BLaER1 (cell line): Measurements from ENCODE around the gene SH2B3.

Source experiments
- H3K27ac ChIP-seq: shearing (Covaris generic); formaldehyde crosslinking; 2 replicates; pipeline ENCODE4 v1.8.1; 2022
- H3K27me3 ChIP-seq: shearing (Covaris generic); formaldehyde crosslinking; 2 replicates; pipeline ENCODE4 v1.8.1; 2022
- H3K36me3 ChIP-seq: shearing (Covaris generic); formaldehyde crosslinking; 2 replicates; pipeline ENCODE4 v1.8.1; 2022
- H3K4me1 ChIP-seq: shearing (Covaris generic); formaldehyde crosslinking; 2 replicates; pipeline ENCODE4 v1.8.1; 2022
- H3K4me2 ChIP-seq: shearing (Covaris generic); formaldehyde crosslinking; 2 replicates; pipeline ENCODE4 v1.8.1; 2022
- H3K4me3 ChIP-seq: shearing (Covaris generic); formaldehyde crosslinking; 2 replicates; pipeline ENCODE4 v1.8.1; 2022
- H3K9ac ChIP-seq: shearing (Covaris generic); formaldehyde crosslinking; 2 replicates; pipeline ENCODE4 v1.8.1; 2022
- H3K9me3 ChIP-seq: shearing (Covaris generic); formaldehyde crosslinking; 2 replicates; pipeline ENCODE4 v1.8.1; 2022
- H4K20me1 ChIP-seq: shearing (Covaris generic); formaldehyde crosslinking; 2 replicates; pipeline ENCODE4 v1.8.1; 2022
- Cebpa-rat ChIP-seq: shearing (Covaris generic); IDR thresholded peaks from 2 replicates; pipeline ENCODE4 v1.8.1; 2022

SH2B3 gene

DNA sequence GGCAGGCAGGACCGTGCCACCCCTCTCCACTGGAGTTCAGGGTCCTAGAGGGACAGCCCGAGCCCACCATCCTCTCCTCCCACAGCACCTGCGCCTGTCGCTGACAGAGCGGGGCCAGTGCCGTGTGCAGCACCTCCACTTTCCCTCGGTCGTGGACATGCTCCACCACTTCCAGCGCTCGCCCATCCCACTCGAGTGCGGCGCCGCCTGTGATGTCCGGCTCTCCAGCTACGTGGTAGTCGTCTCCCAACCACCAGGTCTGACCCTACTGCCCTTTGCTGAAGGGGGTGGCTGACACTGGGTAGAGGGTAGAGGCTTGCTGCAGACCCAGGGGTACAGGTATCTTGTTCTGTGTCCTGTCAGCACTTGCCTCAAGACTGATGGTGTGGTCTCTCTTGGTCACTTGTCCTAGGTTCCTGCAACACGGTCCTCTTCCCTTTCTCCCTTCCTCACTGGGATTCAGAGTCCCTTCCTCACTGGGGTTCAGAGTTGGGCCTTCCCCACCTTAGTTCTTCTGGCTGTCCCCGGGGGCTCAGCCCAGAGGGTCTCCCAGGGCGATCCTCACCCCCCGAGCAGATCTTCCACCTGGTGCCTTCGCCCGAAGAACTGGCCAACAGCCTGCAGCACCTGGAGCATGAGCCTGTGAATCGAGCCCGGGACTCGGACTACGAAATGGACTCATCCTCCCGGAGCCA, 42.0 kb downstream of the SH2B3 start:
- Histone ChIP-seq H3K4me2 (no peak overlapping the region), H3K4me3 (no peak overlapping the region), H3K4me1 (peaks cover 60% of the 10 kb centered on the region), H3K27me3 (no peaks in the 10 kb centered on the region), H3K27ac (peak overlapping the region; percentile 40), H3K9ac (no peak overlapping the region), H3K9me3 (no peaks in the 10 kb centered on the region), H4K20me1 (peaks cover 83% of the 10 kb centered on the region), H3K36me3 (peaks cover 77% of the 10 kb centered on the region)
- no peak for TF ChIP-seq Cebpa-rat

DNA sequence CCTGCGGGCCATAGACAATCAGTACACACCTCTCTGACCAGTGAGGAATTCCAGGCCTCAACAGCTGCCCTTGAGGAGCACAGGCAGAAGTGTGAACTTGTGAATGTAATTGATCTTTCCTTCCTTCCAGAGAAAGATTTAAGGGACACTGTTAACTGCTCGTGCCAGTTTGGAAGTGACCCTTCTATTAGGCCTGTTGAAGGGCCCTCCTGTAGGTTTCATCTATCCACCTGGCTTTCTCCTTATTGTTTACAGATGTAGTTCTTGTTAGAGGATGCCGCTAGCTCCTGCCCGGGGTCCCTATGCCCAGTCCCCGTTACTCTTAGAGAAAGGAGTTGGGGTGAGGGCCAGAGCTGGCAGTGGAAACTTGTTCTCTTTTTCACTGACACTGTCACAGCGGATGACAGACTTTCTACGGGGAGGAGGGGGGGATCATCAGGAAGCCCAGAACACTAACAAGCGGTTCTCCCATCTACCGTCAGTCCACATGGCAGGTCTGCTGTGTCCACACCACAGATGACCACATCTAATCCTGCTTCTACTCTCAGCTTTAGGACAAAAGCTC, 42.6 kb downstream of the SH2B3 start:
- H3K27ac ChIP-seq = peak overlapping the region; percentile 40
- H3K4me2 ChIP-seq = no peak overlapping the region
- no peak overlapping the region for H3K4me3 ChIP-seq
- H3K9me3 ChIP-seq = no peaks in the 10 kb centered on the region
- H4K20me1 ChIP-seq = peaks cover 81% of the 10 kb centered on the region
- no peak for TF ChIP-seq Cebpa-rat
- peaks cover 75% of the 10 kb centered on the region for H3K36me3 ChIP-seq
- H3K4me1 ChIP-seq = peaks cover 58% of the 10 kb centered on the region
- no peaks in the 10 kb centered on the region for H3K27me3 ChIP-seq
- H3K9ac ChIP-seq = peak overlapping the region; percentile 16; the same call in 1 of the 2 replicates

DNA sequence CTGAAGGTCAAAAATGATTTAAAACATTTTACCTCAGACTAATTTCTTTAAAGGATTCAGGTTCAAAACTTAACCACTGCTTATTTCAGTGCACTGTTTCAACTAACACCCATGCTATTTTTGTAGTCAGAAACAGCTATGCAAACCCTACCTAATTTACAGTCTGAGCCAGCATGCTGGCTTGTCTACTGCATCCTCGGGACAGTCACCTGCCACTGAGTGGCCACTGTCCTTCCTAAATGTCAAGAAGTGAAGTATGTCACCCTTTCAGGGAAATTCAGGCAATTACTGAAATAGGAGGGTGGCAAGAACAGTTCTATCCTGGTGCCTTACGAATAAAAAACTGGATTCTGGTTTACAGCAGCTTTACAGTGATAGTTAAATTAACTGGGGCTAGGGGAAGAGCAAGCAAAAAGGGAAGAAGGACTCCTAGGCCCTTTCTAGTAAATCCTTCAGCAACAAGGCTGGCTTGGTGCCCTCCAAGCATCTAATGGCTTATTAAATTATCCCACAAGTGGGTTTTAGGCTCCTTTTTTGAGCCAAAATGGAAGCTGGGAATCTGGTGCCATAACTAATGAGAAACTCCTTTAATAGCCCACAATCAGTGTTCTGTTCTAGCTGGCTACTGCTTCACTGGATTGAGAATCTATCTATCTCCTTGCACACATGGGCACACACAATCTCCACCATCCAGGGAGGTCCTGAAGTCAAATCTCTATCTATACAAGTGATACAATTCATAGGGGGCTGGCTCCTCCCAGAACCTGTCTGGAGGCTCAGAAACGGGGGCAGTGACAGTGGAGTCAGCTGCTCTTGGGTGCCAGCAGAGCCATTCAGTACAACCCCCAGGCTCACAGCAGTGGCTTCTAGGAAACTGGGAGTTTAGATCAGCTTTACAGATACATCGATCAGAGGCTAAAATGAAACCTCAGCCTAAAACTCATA, 43.4 kb downstream of the SH2B3 start:
- Histone ChIP-seq H3K4me1 (peaks cover 53% of the 10 kb centered on the region), H3K36me3 (peaks cover 76% of the 10 kb centered on the region), H3K4me2 (no peak overlapping the region), H3K9me3 (no peaks in the 10 kb centered on the region), H3K9ac (peak overlapping the region; percentile 16; the same call in 1 of the 2 replicates), H3K27me3 (no peaks in the 10 kb centered on the region), H3K27ac (peak overlapping the region; percentile 40; the same call in 1 of the 2 replicates), H3K4me3 (no peak overlapping the region), H4K20me1 (peaks cover 81% of the 10 kb centered on the region)
- TF ChIP-seq Cebpa-rat = no peak

DNA sequence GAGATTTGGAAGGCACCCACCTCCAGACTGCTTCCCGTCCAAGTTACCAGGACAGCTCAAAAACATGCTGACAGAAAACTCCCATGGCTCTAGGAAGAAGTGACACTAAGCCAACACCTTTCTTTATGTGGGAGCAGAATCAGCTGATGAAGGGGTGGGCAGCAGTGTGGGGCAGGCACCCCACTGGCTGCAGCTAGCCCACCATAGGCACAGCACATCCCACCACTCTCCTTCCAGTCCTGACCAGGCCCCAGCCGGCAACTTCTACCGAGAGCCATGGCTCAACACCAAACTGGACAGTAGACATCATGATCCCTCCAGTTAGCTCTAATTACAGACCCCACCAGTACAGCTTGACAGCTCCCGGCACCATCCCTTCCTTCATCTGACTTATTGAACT, 45.0 kb downstream of the SH2B3 start:
- Histone ChIP-seq H3K27me3 (no peaks in the 10 kb centered on the region), H3K4me3 (no peak overlapping the region), H3K36me3 (peaks cover 86% of the 10 kb centered on the region), H3K4me2 (no peak overlapping the region), H3K4me1 (peaks cover 38% of the 10 kb centered on the region), H4K20me1 (peaks cover 79% of the 10 kb centered on the region), H3K9ac (no peak overlapping the region), H3K9me3 (no peaks in the 10 kb centered on the region), H3K27ac (peak overlapping the region; percentile 18; the same call in 1 of the 2 replicates)
- TF ChIP-seq Cebpa-rat = no peak

DNA sequence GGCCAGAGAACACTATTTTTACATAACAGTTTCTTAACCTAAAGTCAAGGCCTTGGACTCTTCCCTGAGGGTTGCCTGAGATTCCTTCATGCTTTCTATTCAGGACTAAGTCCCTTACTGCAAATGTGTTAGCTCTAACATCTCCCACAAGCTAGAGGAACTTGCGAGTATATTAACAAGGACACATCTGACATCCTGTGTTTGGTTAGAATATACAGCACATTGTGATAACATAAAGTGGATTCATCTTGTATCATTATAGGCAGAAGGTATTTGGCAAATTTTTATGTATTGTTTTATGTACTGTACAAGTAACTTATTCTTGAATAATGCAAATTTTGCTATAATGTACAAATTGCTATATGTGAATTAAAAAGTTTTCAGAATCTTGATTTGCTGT, 45.5 kb downstream of the SH2B3 start:
- H3K27ac ChIP-seq = no peak overlapping the region
- no peak overlapping the region for H3K9ac ChIP-seq
- H3K4me1 ChIP-seq = peaks cover 32% of the 10 kb centered on the region

DNA sequence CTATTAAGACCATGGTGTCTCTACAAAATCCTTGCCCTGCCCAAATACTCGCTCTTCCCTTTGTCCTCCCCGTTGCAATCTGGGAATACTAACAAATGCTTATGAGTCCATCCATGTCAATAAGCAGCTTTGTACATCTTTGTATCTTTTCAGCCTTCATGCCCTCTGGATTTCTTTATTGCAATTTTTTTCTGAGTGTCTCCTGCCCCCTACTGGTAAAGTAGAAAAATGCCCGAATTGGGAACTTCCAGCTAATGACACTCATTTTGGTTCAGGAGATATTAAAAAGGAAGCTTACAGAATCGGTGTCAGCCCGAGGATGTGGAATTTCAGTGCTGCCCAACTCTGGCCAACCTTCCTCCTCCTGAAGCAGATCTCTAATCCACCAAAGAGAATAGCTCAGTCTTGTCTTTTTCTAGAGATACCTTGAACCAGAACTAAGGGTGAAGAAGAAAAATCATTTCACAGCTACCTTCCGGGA, 46.0 kb downstream of the SH2B3 start:
- Histone ChIP-seq H3K4me2 (no peak overlapping the region), H3K27me3 (no peaks in the 10 kb centered on the region), H3K4me3 (no peak overlapping the region), H3K9ac (no peak overlapping the region), H3K9me3 (no peaks in the 10 kb centered on the region), H3K36me3 (peaks cover 86% of the 10 kb centered on the region), H3K4me1 (peaks cover 28% of the 10 kb centered on the region), H3K27ac (no peak overlapping the region), H4K20me1 (peaks cover 76% of the 10 kb centered on the region)
- no peak for TF ChIP-seq Cebpa-rat

More for the DNA sequence above, 45.5 kb downstream of the SH2B3 start:
- no peak for TF ChIP-seq Cebpa-rat
- peaks cover 86% of the 10 kb centered on the region for H3K36me3 ChIP-seq
- peaks cover 79% of the 10 kb centered on the region for H4K20me1 ChIP-seq
- no peak overlapping the region for H3K4me2 ChIP-seq
- no peaks in the 10 kb centered on the region for H3K9me3 ChIP-seq
- no peak overlapping the region for H3K4me3 ChIP-seq
- H3K27me3 ChIP-seq = no peaks in the 10 kb centered on the region

DNA sequence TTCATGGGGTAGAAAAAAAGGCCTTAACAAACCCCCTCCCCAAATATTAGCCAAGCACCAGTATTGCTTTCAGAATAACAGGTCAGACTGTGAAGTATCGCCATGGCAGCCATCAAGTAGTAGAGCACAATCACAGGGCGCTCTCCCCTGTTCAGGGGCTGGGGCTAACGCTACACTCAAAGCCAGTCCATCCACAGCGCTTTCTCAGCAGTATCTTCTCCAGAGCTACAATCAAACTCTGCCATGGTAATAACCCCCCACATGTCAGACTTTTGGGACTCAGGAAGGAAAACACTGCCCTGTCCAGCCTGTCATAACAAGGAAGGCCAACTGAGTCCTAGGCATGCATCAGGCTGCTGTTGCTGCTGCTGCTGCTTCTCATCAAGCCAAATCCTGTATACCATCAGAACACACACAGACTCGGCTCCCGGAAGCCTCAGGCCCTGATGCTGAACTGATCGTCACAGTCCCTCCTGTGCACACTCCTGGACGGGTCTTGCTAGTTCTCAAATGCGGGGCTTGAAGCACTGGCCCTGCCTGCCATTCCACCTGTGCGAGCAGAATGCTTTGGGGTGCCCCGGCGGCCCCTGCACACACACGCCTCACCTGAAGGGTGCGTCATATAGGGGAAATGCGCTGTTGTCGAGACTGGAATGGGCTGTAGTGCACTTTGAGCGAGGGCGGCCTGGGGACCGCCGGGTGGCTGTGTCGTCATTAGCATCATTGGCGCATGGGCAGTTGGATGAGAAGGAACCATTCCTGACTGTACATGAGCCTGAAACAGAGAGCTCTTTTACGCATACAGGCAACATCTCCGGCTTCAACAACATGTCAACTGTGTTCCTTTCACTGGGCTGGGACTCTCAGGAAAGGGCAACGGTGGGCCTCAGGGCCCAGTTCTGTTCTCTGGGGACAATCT, 47.6 kb downstream of the SH2B3 start:
- Histone ChIP-seq H3K9ac (0 out of 2 replicates have a peak overlapping the region, but pooled peaks have one; percentile 36), H3K27ac (no peak overlapping the region), H3K4me1 (peaks cover 16% of the 10 kb centered on the region), H3K4me2 (peak overlapping the region; percentile 34), H3K4me3 (no peak overlapping the region), H3K27me3 (no peaks in the 10 kb centered on the region), H3K9me3 (no peaks in the 10 kb centered on the region), H3K36me3 (peaks cover 88% of the 10 kb centered on the region), H4K20me1 (peaks cover 67% of the 10 kb centered on the region)
- TF ChIP-seq Cebpa-rat = no peak

DNA sequence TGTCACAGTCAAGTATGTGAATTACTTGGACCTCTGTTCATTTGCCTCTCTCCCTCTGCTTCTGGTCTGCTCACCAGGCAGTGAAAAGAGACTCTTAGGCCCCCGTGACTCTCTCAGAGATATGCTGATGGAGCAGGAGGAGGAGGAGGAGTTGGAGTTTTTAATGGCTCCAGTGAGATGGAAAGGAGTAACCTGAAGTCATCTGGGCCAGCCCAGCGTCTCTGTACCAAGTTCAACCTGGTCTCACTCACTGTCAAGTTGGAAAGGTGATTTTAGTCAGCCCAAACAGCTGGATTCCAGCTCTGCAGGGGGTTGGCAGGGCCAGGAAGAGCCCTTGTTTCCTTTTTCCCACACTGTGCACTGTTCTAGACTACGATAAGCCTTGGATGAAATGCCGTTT, 48.6 kb downstream of the SH2B3 start:
- Histone ChIP-seq H3K4me1 (peaks cover 8% of the 10 kb centered on the region), H4K20me1 (peaks cover 57% of the 10 kb centered on the region), H3K4me3 (no peak overlapping the region), H3K27ac (no peak overlapping the region), H3K36me3 (peaks cover 88% of the 10 kb centered on the region), H3K9me3 (no peaks in the 10 kb centered on the region), H3K9ac (no peak overlapping the region), H3K4me2 (no peak overlapping the region), H3K27me3 (no peaks in the 10 kb centered on the region)
- TF ChIP-seq Cebpa-rat = no peak
